KMS-11 (cell line): ENCODE results near the gene NBEAL1.
"Not testable (repeated sequence)": the region's sequence is repeated elsewhere in the genome, so short reads cannot be mapped to it uniquely, and the experiment has no call there.

ENCODE experiments used
- H2AFZ ChIP-seq: fragments of 200-600 bp; sonication (generic); 2 replicates; pipeline ENCODE4 v1.6.1; 2016; ENCODE audit warnings: antibody characterized with exemption, mixed run types, low read depth
- H3K27ac ChIP-seq: fragments of 200-600 bp; sonication (generic); 2 replicates; pipeline ENCODE4 v1.6.1; 2016; ENCODE audit warnings: mild to moderate bottlenecking, mixed run types
- H3K27me3 ChIP-seq: fragments of 200-600 bp; sonication (generic); 2 replicates; pipeline ENCODE4 v1.6.1; 2017; ENCODE audit warnings: mild to moderate bottlenecking, low read depth, mixed run types, moderate library complexity; ENCODE audit not compliant: insufficient read depth
- H3K36me3 ChIP-seq: fragments of 200-600 bp; sonication (generic); 2 replicates; pipeline ENCODE4 v1.6.1; 2017; ENCODE audit warnings: mild to moderate bottlenecking, mixed run types; ENCODE audit not compliant: insufficient read depth
- H3K4me1 ChIP-seq: fragments of 200-600 bp; sonication (generic); 2 replicates; pipeline ENCODE4 v1.6.1; 2016; ENCODE audit warnings: mild to moderate bottlenecking, low read depth, mixed run types; ENCODE audit not compliant: poor library complexity, severe bottlenecking
- H3K4me2 ChIP-seq: fragments of 200-600 bp; sonication (generic); 2 replicates; pipeline ENCODE4 v1.7.0; 2016; ENCODE audit warnings: mild to moderate bottlenecking, mixed run types
- H3K4me3 ChIP-seq: fragments of 200-600 bp; sonication (generic); IDR thresholded peaks from 2 replicates; pipeline ENCODE4 v1.6.1; 2017; ENCODE audit warnings: low read depth, low read length, mixed read lengths; ENCODE audit not compliant: insufficient read depth
- H3K79me2 ChIP-seq: fragments of 200-600 bp; sonication (generic); 2 replicates; pipeline ENCODE4 v1.6.1; 2016; ENCODE audit warnings: low read depth, mixed run types; ENCODE audit not compliant: insufficient read depth
- H3K9ac ChIP-seq: fragments of 200-600 bp; sonication (generic); 2 replicates; pipeline ENCODE4 v1.6.1; 2016; ENCODE audit warnings: mild to moderate bottlenecking, mixed run types
- H4K20me1 ChIP-seq: fragments of 200-600 bp; sonication (generic); 2 replicates; pipeline ENCODE4 v1.6.1; 2016; ENCODE audit warnings: mild to moderate bottlenecking, mixed run types; ENCODE audit not compliant: insufficient read depth
- TF ChIP-seq, protein P1 (sequence below): fragments of 200-600 bp; sonication (generic); conservative IDR thresholded peaks from 2 replicates; pipeline ENCODE4 v1.6.1; 2017; ENCODE audit warnings: low read depth, mild to moderate bottlenecking, antibody characterized with exemption, low read length, moderate library complexity, mixed read lengths

The NBEAL1 gene

DNA sequence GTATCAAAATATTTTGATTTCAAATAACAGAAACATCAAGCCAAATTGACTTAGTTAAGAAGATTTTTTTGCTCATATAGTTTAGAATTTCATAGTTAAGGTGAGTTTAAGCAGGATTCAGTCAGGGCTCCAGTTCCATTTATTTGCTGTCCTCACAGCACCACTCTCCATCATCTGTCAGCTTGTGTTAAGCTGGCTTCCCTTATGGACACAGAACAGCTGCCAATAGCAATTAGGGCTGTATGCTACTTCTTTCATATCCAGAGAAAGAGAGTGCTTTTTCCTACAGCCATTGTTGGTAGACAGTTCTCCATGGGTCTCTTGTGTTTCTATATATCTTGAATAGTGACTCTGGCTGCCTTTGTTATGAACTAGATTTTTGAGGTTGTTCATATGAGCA, 128.7 kb downstream of the NBEAL1 start:
- Histone ChIP-seq H3K27ac (no peak overlapping the region), H3K9ac (no peak overlapping the region), H3K27me3 (no peaks in the 10 kb centered on the region), H2AFZ (no peak overlapping the region), H3K79me2 (no peaks in the 10 kb centered on the region), H3K36me3 (no peaks in the 10 kb centered on the region), H3K4me2 (no peak overlapping the region), H3K4me3 (no peak overlapping the region), H3K4me1 (no peaks in the 10 kb centered on the region), H4K20me1 (no peaks in the 10 kb centered on the region)
- TF ChIP-seq, protein P1, sequence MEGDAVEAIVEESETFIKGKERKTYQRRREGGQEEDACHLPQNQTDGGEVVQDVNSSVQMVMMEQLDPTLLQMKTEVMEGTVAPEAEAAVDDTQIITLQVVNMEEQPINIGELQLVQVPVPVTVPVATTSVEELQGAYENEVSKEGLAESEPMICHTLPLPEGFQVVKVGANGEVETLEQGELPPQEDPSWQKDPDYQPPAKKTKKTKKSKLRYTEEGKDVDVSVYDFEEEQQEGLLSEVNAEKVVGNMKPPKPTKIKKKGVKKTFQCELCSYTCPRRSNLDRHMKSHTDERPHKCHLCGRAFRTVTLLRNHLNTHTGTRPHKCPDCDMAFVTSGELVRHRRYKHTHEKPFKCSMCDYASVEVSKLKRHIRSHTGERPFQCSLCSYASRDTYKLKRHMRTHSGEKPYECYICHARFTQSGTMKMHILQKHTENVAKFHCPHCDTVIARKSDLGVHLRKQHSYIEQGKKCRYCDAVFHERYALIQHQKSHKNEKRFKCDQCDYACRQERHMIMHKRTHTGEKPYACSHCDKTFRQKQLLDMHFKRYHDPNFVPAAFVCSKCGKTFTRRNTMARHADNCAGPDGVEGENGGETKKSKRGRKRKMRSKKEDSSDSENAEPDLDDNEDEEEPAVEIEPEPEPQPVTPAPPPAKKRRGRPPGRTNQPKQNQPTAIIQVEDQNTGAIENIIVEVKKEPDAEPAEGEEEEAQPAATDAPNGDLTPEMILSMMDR, result no peak

DNA sequence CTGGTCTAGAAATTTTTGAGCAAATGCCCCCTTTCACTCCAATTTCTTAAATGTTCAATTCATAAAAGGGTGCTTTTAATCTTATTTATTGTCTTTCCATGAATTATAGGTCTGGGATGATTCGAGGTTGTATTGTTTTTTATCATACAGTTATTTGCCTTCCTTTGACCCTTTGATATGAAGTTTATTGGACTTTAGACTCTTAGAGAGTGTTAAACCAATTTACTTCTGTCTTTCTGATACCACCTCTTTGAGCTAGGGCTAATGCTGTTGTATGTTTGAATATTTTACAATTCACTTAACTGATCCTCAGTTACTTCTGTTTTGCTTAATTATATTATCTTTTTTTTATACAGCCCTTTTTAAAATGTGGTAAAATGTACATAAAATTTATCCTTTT, 134.5 kb downstream of the NBEAL1 start:
- no peaks in the 10 kb centered on the region for H4K20me1 ChIP-seq
- H2AFZ ChIP-seq, result no peak overlapping the region
- H3K9ac ChIP-seq, result no peak overlapping the region
- H3K79me2 ChIP-seq, result no peaks in the 10 kb centered on the region
- no peaks in the 10 kb centered on the region for H3K4me1 ChIP-seq
- no peak overlapping the region for H3K27ac ChIP-seq
- TF ChIP-seq, protein P1, result no peak
- no peak overlapping the region for H3K4me3 ChIP-seq
- H3K4me2 ChIP-seq, result no peak overlapping the region
- H3K27me3 ChIP-seq, result no peaks in the 10 kb centered on the region
- H3K36me3 ChIP-seq, result no peaks in the 10 kb centered on the region

DNA sequence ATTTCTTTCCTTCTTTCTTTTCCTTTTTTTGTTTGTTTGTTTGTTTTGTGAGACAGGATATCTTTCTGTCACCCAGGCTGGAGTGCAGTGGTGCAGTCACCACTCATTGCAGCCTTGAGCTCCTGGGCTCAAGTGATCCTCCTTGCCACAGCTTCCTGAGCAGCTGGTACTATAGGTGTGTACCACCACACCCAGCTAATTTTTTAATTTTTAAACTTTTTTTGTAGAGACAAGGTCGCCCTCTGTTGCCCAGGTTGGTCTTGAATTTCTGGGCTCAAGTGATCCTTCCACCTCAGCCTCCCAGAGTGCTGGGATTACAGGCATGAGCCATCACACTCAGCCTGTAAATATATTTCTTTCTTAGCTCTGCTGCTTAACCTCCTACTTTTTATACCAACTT, 140.7 kb downstream of the NBEAL1 start:
- TF ChIP-seq, protein P1, result no peak
- Histone ChIP-seq H3K36me3 (no peaks in the 10 kb centered on the region), H3K9ac (no peak overlapping the region)

DNA sequence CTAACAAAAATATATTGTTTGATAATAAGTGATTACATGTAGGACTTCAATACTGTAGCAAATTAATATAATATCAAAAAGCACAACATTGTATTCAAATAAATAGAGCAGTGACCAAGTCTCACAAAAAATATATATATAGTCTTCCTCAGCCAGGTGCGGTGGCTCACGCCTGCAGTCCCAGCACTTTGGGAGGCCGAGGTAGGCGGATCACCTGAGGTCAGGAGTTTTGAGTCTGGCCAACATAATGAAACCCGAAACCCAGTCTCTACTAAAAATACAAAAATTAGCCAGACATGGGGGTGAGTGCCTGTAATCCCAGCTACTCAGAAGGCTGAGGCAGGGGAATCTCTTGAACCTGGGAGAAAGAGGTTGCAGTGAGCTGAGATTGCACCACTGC, 148.0 kb downstream of the NBEAL1 start:
- H4K20me1 ChIP-seq, H3K4me3 ChIP-seq: not testable (repeated sequence)
- H3K4me2 ChIP-seq, result peak overlapping the region; percentile 16; the same call in 1 of the 2 replicates

More for the DNA sequence above, 140.7 kb downstream of the NBEAL1 start:
- H2AFZ ChIP-seq, result no peak overlapping the region
- no peaks in the 10 kb centered on the region for H3K4me1 ChIP-seq
- H3K79me2 ChIP-seq, result no peaks in the 10 kb centered on the region
- no peaks in the 10 kb centered on the region for H4K20me1 ChIP-seq
- H3K4me2 ChIP-seq, result no peak overlapping the region
- H3K4me3 ChIP-seq, result no peak overlapping the region
- no peak overlapping the region for H3K27ac ChIP-seq
- H3K27me3 ChIP-seq, result no peaks in the 10 kb centered on the region

DNA sequence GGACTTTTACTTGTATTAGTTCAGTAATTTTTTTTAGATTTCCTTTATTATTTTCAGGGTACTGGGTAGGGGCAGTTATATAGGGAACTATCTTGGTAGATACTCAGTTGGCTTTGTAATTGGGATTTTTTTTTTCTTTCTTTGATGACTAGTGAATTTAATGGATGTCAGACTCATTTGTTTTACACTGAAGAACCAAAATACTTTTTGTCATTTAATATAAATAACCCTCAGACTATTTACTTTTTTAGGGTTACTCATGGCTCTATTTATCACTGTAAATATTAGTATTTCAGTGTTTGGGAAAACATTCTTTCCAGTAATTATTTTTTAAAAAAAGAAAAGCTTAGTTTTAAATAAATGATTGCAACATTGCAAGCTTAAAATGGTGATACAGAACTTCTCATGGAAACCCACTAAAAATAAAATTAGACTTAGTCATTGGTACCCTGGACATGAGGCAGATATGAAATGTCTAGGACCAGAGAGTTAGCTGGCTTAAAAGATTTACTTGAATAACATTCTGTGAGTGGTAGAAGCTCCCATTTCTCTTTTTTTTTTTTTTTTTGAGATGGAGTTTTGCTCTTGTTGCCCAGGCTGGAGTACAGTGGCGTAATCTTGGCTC, 149.7 kb downstream of the NBEAL1 start:
- Histone ChIP-seq H3K27ac (no peak overlapping the region), H4K20me1 (no peaks in the 10 kb centered on the region), H2AFZ (no peak overlapping the region), H3K9ac (no peak overlapping the region), H3K4me2 (no peak overlapping the region), H3K4me3 (no peak overlapping the region), H3K79me2 (no peaks in the 10 kb centered on the region), H3K4me1 (peaks cover 20% of the 10 kb centered on the region), H3K27me3 (no peaks in the 10 kb centered on the region), H3K36me3 (no peaks in the 10 kb centered on the region)
- TF ChIP-seq, protein P1, result no peak

More for the DNA sequence above, 148.0 kb downstream of the NBEAL1 start:
- not testable (repeated sequence) for H3K27me3 ChIP-seq, H3K36me3 ChIP-seq, H3K27ac ChIP-seq, H3K9ac ChIP-seq, H3K79me2 ChIP-seq, H2AFZ ChIP-seq
- H3K4me1 ChIP-seq, result peaks cover 20% of the 10 kb centered on the region
